B cell (primary cell): ENCODE data around the gene CCDC85B. TPM values are rescaled to one million over a fixed set of nuclear protein-coding genes. Genes with fewer than 3 reads are reported as not detected.

ENCODE experiments used
- ATAC-seq: fragments of 200-7000 bp; cut with Tn5 transposase; one replicate; pipeline ENCODE4 v1.10.0; 2021; ENCODE audit warnings: low read depth, mild to moderate bottlenecking, moderate number of reproducible peaks, moderate library complexity
- CTCF ChIA-PET: fragments of 350-600 bp; sonication (Branson Sonifier 250); formaldehyde crosslinking; loops from one replicate; lab custom pipeline; 2021; ENCODE audit warnings: antibody characterized with exemption, inconsistent platforms; lab: Charles Lee
- POLR2A ChIA-PET: fragments of 350-600 bp; sonication (Branson Sonifier 250); formaldehyde crosslinking; loops from one replicate; lab custom pipeline; 2021; ENCODE audit warnings: antibody characterized with exemption; lab: Charles Lee
- DNase-seq: peaks from one replicate; pipeline ENCODE4 v3.0.0; 2013
- H2AFZ ChIP-seq: 2 replicates; pipeline ENCODE4 v1.6.1; 2012; ENCODE audit warnings: mild to moderate bottlenecking, low read depth, low read length; ENCODE audit not compliant: insufficient read depth, poor library complexity, severe bottlenecking
- H3K27ac ChIP-seq, 2 donors: 1 replicate in 1 of 2; 2 replicates in 1 of 2; pipeline ENCODE4 v1.5.1; 2012 to 2013; ENCODE audit warnings: low read length in 2 of 2, mild to moderate bottlenecking in 2 of 2, moderate library complexity in 1 of 2
- H3K27me3 ChIP-seq, 4 experiments: fragments of 200-600 bp in 1 of 4; sonication (generic) in 1 of 4; replicated peaks in 1 of 4; 1 replicate in 2 of 4; 2 replicates in 2 of 4; pipeline versions ENCODE4 v1.6.1 to v1.7.0; 2013 to 2016; ENCODE audit warnings: low read length in 3 of 4, mild to moderate bottlenecking in 2 of 4, mixed read lengths in 1 of 4, moderate library complexity in 1 of 4; ENCODE audit not compliant: insufficient read depth in 4 of 4, control insufficient read depth in 3 of 4; ENCODE audit errors: control extremely low read depth in 1 of 4
- H3K36me3 ChIP-seq, 2 experiments: replicated peaks in 1 of 2; 1 replicate in 1 of 2; 2 replicates in 1 of 2; pipeline versions ENCODE4 v1.6.1 to v1.7.1; 2013; ENCODE audit warnings: low read length in 1 of 2; ENCODE audit not compliant: insufficient read depth in 2 of 2, control insufficient read depth in 1 of 2; ENCODE audit errors: control extremely low read depth in 1 of 2, extremely low read depth in 1 of 2
- H3K4me1 ChIP-seq, 2 donors: fragments of 200-600 bp in 1 of 2; sonication (generic) in 1 of 2; 1 replicate in 1 of 2; 2 replicates in 1 of 2; pipeline versions ENCODE4 v1.5.1 to v1.6.1; 2013 to 2017; ENCODE audit warnings: low read length in 2 of 2; ENCODE audit not compliant: control insufficient read depth in 2 of 2, insufficient read depth in 2 of 2
- H3K4me2 ChIP-seq: replicated peaks from 2 replicates; pipeline ENCODE3; 2012; ENCODE audit warnings: mild to moderate bottlenecking, low read depth, low read length; ENCODE audit not compliant: poor library complexity, severe bottlenecking
- H3K4me3 ChIP-seq, 5 experiments: fragments of 200-600 bp in 1 of 5; sonication (generic) in 1 of 5; 1 replicate in 3 of 5; 2 replicates in 2 of 5; pipeline versions ENCODE4 v1.5.1 to v1.7.0; 2011 to 2016; ENCODE audit warnings: low read length in 4 of 5, mild to moderate bottlenecking in 4 of 5, low read depth in 2 of 5, control low read depth in 1 of 5, moderate library complexity in 1 of 5; ENCODE audit not compliant: insufficient read depth in 1 of 5; ENCODE audit errors: control extremely low read depth in 1 of 5, extremely low read depth in 1 of 5
- H3K79me2 ChIP-seq: fragments of 200-600 bp; sonication (generic); one replicate; pipeline ENCODE4 v1.6.0; 2016; ENCODE audit warnings: low read length; ENCODE audit not compliant: control insufficient read depth, insufficient read depth
- H3K9ac ChIP-seq: fragments of 200-600 bp; sonication (generic); 2 replicates; pipeline ENCODE4 v1.6.1; 2017; ENCODE audit warnings: mild to moderate bottlenecking, low read length, moderate library complexity
- H3K9me3 ChIP-seq, 3 donors: one replicate each; pipeline versions ENCODE4 v1.6.1 to v1.7.1; 2013; ENCODE audit warnings: low read length in 2 of 3; ENCODE audit not compliant: control insufficient read depth in 2 of 3, insufficient read depth in 1 of 3; ENCODE audit errors: control extremely low read depth in 1 of 3
- H4K20me1 ChIP-seq: 2 replicates; pipeline ENCODE4 v1.6.0; 2012; ENCODE audit warnings: mild to moderate bottlenecking, low read length; ENCODE audit not compliant: insufficient read depth, control insufficient read depth, poor library complexity, severe bottlenecking
- H3K27ac Mint-ChIP-seq: one replicate; pipeline ENCODE4 v1.8.0; 2021; ENCODE audit warnings: mixed read lengths
- H3K27me3 Mint-ChIP-seq: one replicate; pipeline ENCODE4 v1.8.0; 2021; ENCODE audit warnings: mixed read lengths
- H3K4me1 Mint-ChIP-seq: one replicate; pipeline ENCODE4 v1.8.0; 2021; ENCODE audit warnings: mixed read lengths
- H3K4me3 Mint-ChIP-seq: one replicate; pipeline ENCODE4 v1.8.0; 2021; ENCODE audit warnings: mixed read lengths
- H3K9me3 Mint-ChIP-seq: one replicate; pipeline ENCODE4 v1.8.0; 2022; ENCODE audit warnings: mixed read lengths; ENCODE audit not compliant: insufficient read depth
- EZH2 ChIP-seq: IDR thresholded peaks from 2 replicates; pipeline ENCODE4 v1.6.1; 2012; ENCODE audit warnings: borderline replicate concordance, low read depth, mild to moderate bottlenecking, moderate library complexity, low read length; ENCODE audit not compliant: insufficient read depth, poor library complexity, severe bottlenecking
- WGBS: methylation state at CpG from one replicate; pipeline ENCODE4 v1.1.5; 2013; ENCODE audit warnings: missing lambda C conversion rate; ENCODE audit not compliant: insufficient coverage; 5-methylcytosine and 5-hydroxymethylcytosine counted together
- intact Hi-C: fragments of 100-400 bp; cut with micrococcal nuclease; formaldehyde crosslinking; loops from one replicate; pipeline ENCODE4 v1.10.0; 2022
- polyA plus RNA-seq: library from polyadenylated mRNA; depleted of rRNA; stranded (reverse); fragments of >200 nt; gene quantifications from 2 replicates; pipeline ENCODE4 v1.2.3, GENCODE V29; 2012
- total RNA-seq, 2 donors: library from RNA; stranded (reverse); fragments of 120-200 nt in 1 of 2; gene quantifications; 1 replicate in 1 of 2; 2 replicates in 1 of 2; pipeline versions ENCODE4 v1.2.3 to v1.2.4, GENCODE V29; 2013 to 2022
- TF ChIP-seq, protein P1 (sequence below): fragments of 200-600 bp; IDR thresholded peaks from one replicate; pipeline ENCODE4 v1.8.0; 2022; ENCODE audit warnings: antibody characterized with exemption, mild to moderate bottlenecking

CCDC85B gene
- total and polyA plus RNA-seq, 2 donors (not counting 1 experiment from before 2014, with no cell fraction given), result 18.2 to 39.5 TPM

DNA sequence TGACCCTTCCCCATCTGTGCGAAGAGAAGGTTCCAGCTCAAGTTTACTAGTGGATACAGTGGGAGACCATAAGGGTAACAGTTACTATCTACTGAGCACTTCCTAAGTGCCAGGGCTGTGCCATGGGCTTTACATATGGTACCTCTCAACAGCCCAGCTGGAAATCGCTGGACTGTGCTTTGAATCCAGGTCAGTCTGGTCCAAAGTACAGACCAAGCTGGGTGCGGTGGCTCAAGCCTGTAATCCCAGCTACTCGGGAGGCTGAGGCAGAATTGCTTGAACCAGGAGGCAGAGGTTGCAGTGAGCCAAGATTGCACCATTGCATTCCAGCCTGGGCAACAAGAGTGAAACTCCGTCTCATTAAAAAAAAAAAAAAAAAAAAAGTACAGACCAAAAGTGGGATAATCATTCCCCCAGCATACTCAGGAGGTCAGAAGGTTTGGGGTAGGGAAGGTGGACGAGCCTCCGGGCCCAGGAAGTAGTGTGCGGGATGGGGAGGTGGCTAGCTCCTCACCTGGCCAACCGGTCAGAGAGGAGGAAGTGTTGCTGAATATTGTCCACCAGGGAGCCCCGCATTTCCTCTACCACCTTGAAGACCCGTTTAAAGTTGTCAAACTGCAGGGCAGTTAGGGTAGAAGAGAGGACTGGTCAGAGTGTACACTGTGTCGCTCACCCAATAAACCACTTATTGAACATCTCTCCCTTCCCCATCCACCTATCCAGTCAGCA is 4.5 kb upstream of the CCDC85B start:
- intact Hi-C loops, result no loop called here
- ATAC-seq, result no peak
- Histone ChIP-seq H4K20me1 (peaks cover 9% of the 10 kb centered on the region), H3K79me2 (peaks cover 24% of the 10 kb centered on the region), H3K36me3 (peaks cover 0 to 31% of the 10 kb centered on the region in 2 experiments), H3K4me1 (peaks cover 28 to 44% of the 10 kb centered on the region in 2 donors), H2AFZ (no peak overlapping the region), H3K9me3 (no peaks in the 10 kb centered on the region), H3K9ac (no peak overlapping the region), H3K27ac (no peak overlapping the region), H3K27me3 (no peaks in the 10 kb centered on the region), H3K4me2 (no peak overlapping the region), H3K4me3 (no peak overlapping the region)
- no peak for DNase-seq
- no peaks in the 10 kb centered on the region for H3K9me3 Mint-ChIP-seq
- TF ChIP-seq, protein P1, sequence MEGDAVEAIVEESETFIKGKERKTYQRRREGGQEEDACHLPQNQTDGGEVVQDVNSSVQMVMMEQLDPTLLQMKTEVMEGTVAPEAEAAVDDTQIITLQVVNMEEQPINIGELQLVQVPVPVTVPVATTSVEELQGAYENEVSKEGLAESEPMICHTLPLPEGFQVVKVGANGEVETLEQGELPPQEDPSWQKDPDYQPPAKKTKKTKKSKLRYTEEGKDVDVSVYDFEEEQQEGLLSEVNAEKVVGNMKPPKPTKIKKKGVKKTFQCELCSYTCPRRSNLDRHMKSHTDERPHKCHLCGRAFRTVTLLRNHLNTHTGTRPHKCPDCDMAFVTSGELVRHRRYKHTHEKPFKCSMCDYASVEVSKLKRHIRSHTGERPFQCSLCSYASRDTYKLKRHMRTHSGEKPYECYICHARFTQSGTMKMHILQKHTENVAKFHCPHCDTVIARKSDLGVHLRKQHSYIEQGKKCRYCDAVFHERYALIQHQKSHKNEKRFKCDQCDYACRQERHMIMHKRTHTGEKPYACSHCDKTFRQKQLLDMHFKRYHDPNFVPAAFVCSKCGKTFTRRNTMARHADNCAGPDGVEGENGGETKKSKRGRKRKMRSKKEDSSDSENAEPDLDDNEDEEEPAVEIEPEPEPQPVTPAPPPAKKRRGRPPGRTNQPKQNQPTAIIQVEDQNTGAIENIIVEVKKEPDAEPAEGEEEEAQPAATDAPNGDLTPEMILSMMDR, result no peak
- TF ChIP-seq EZH2, result no peak
- ChIA-PET CTCF (interaction anchor here (0.7 to 15.5 kb wide), 28 partner anchors 10 to 1035 kb away, joined by 3 to 244 read pairs (median 10); partner anchors contain the start of genes AP5B1, C11orf68, CFL1 and FOSL1), POLR2A (interaction anchor here (2.3 to 3.3 kb wide), 2 partner anchors 12 to 27 kb away, joined by 11 to 13 read pairs; partner anchors contain the start of genes CFL1 and MUS81)
- 97% methylated on average over 3 of the region's 12 CpGs for WGBS
- H3K4me3 Mint-ChIP-seq, result peak overlapping the region; percentile 98
- peaks cover 53% of the 10 kb centered on the region for H3K4me1 Mint-ChIP-seq
- no peak overlapping the region for H3K27ac Mint-ChIP-seq
- no peaks in the 10 kb centered on the region for H3K27me3 Mint-ChIP-seq
